Measurements from ENCODE around the gene PYGO2.
"Not testable (repeated sequence)": the region's sequence is repeated elsewhere in the genome, so short reads cannot be mapped to it uniquely, and the experiment has no call there.

PYGO2 gene

GRCh38 chr1:154977762-154978161 lies 16.2 kb upstream of the PYGO2 start:
- DNase-seq: not testable (repeated sequence)

- peak; percentile 52 for DNase-seq
Observed at GRCh38 chr1:154975409-154976059, 14.0 kb upstream of the PYGO2 start.

GRCh38 chr1:154974808-154975408 lies 13.3 kb upstream of the PYGO2 start:
- peak; percentile 95 for DNase-seq

- DNase-seq: peak; percentile 99
Observed at GRCh38 chr1:154974102-154974807, 12.7 kb upstream of the PYGO2 start, which contains the start of gene CKS1B. TSS of gene CKS1B (plus strand) at chr1:154974681. CDS start at chr1:154974746, 65 bp downstream.

- DNase-seq: peak; percentile 92
Observed at GRCh38 chr1:154973344-154974101, 11.9 kb upstream of the PYGO2 start.

GRCh38 chr1:154972517-154973343 lies 11.1 kb upstream of the PYGO2 start:
- no peak for DNase-seq

- no peak for DNase-seq
Observed at GRCh38 chr1:154972213-154972516, 10.6 kb upstream of the PYGO2 start.

- no peak for DNase-seq
Observed at GRCh38 chr1:154971341-154971998, 9.9 kb upstream of the PYGO2 start.

- peak; percentile 56 for DNase-seq
Observed at GRCh38 chr1:154970631-154971340, 9.2 kb upstream of the PYGO2 start, which contains the start of gene SHC1. TSS of gene SHC1 (minus strand) at chr1:154970747. CDS start at chr1:154970526, 221 bp downstream.

GRCh38 chr1:154969860-154970452 lies 8.4 kb upstream of the PYGO2 start:
- DNase-seq: no peak

- no peak for DNase-seq
Observed at GRCh38 chr1:154969246-154969645, 7.7 kb upstream of the PYGO2 start.

GRCh38 chr1:154968731-154969130 lies 7.1 kb upstream of the PYGO2 start:
- DNase-seq: no peak

- DNase-seq: no peak
Observed at GRCh38 chr1:154967331-154967950, 5.9 kb upstream of the PYGO2 start.

- no peak for DNase-seq
Observed at GRCh38 chr1:154966111-154966510, 4.5 kb upstream of the PYGO2 start.

- DNase-seq: no peak
Observed at GRCh38 chr1:154964359-154964758, 2.8 kb upstream of the PYGO2 start.

- no peak for DNase-seq
Observed at GRCh38 chr1:154963643-154964042, 2.1 kb upstream of the PYGO2 start.

GRCh38 chr1:154962795-154963330 lies 1.3 kb upstream of the PYGO2 start:
- no peak for DNase-seq

- no peak for DNase-seq
Observed at GRCh38 chr1:154962156-154962749, 671 bp upstream of the PYGO2 start.

- no peak for DNase-seq
Observed at GRCh38 chr1:154960446-154961136, 991 bp downstream of the PYGO2 start.
